Measurements from ENCODE around the gene OR2A14. TPM values are rescaled to one million over a fixed set of nuclear protein-coding genes. Genes with fewer than 3 reads are reported as not detected.

Gene OR2A14
- polyA plus RNA-seq, 3 donors, result not detected

DNA sequence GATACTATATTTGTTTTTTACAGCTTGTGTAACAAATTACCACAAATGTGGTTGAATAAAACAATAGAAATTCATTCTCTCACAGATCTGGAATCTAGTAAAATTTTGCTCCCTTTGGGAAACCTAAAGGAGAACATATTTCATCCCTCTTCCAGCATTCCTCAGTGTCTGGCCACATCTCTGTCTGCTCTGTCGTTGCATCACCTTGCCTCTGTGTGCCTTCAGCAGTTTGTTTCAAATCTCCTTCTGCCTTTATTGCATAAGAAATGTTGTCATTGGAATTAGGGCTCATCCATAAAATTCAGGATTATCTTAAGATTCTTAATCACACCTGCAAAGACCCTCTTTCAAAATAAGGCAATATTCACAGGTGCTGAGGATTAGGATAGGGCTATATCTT lies 14.5 kb downstream of the OR2A14 start:
- no peaks in the 10 kb centered on the region for H3K36me3 Mint-ChIP-seq
- H3K27me3 Mint-ChIP-seq (ENCODE audit: low read depth in 3 of 3), result no peaks in the 10 kb centered on the region
- H3K4me2 ChIP-seq (replicated peaks; ENCODE audit: extremely low read depth, low read length, poor library complexity, severe bottlenecking), result no peak overlapping the region
- H3K79me2 ChIP-seq (ENCODE audit: insufficient read depth, low read length), result no peaks in the 10 kb centered on the region
- no peak overlapping the region for H3K9ac ChIP-seq (ENCODE audit: insufficient read depth, low read length, poor library complexity, severe bottlenecking)
- intact Hi-C loops (cut with micrococcal nuclease), result no loop called here
- H3K27ac Mint-ChIP-seq, result no peak overlapping the region
- H4K20me1 ChIP-seq (ENCODE audit: insufficient read depth, low read length), result no peaks in the 10 kb centered on the region
- H3K9me3 Mint-ChIP-seq, result peaks cover 0 to 3% (median 0%) of the 10 kb centered on the region in 7 donors
- no peak overlapping the region for H2AFZ ChIP-seq (ENCODE audit: insufficient read depth, low read depth, low read length, poor library complexity, severe bottlenecking)
- DNase-seq, result no peak
- no peak overlapping the region for H3K27ac ChIP-seq (ENCODE audit: low read depth in 1 of 2, low read length in 2 of 2)
- no peak overlapping the region for H3K4me3 ChIP-seq (replicated peaks in 1 of 3; ENCODE audit: low read depth in 2 of 3, low read length in 3 of 3)
- WGBS (ENCODE audit: insufficient coverage), result no CpG with 5 or more reads among the region's 1 CpG
- H3K4me1 Mint-ChIP-seq, result no peaks in the 10 kb centered on the region
- no peaks in the 10 kb centered on the region for H3K36me3 ChIP-seq (replicated peaks in 1 of 2; ENCODE audit: control insufficient read depth in 1 of 2, insufficient read depth in 2 of 2, low read length in 2 of 2)
- no peaks in the 10 kb centered on the region for H3K27me3 ChIP-seq (ENCODE audit: control insufficient read depth in 2 of 2, insufficient read depth in 2 of 2, low read length in 2 of 2)
- no peaks in the 10 kb centered on the region for H3K9me3 ChIP-seq (replicated peaks in 1 of 2; ENCODE audit: control insufficient read depth in 1 of 2, insufficient read depth in 1 of 2, low read length in 2 of 2)
- no peaks in the 10 kb centered on the region for H3K4me1 ChIP-seq (ENCODE audit: control insufficient read depth in 1 of 2, insufficient read depth in 2 of 2, low read length in 2 of 2)
- TF ChIP-seq, protein P1, sequence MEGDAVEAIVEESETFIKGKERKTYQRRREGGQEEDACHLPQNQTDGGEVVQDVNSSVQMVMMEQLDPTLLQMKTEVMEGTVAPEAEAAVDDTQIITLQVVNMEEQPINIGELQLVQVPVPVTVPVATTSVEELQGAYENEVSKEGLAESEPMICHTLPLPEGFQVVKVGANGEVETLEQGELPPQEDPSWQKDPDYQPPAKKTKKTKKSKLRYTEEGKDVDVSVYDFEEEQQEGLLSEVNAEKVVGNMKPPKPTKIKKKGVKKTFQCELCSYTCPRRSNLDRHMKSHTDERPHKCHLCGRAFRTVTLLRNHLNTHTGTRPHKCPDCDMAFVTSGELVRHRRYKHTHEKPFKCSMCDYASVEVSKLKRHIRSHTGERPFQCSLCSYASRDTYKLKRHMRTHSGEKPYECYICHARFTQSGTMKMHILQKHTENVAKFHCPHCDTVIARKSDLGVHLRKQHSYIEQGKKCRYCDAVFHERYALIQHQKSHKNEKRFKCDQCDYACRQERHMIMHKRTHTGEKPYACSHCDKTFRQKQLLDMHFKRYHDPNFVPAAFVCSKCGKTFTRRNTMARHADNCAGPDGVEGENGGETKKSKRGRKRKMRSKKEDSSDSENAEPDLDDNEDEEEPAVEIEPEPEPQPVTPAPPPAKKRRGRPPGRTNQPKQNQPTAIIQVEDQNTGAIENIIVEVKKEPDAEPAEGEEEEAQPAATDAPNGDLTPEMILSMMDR (IDR thresholded peaks at IDR 0.05), result no peak
- H3K4me3 Mint-ChIP-seq, result no peak overlapping the region

- H4K20me1 ChIP-seq (ENCODE audit: insufficient read depth, low read length), result no peaks in the 10 kb centered on the region
- H3K79me2 ChIP-seq (ENCODE audit: insufficient read depth, low read length), result no peaks in the 10 kb centered on the region
- Mint-ChIP-seq H3K27ac (no peak overlapping the region), H3K36me3 (no peaks in the 10 kb centered on the region), H3K9me3 (peaks cover 0 to 13% (median 7%) of the 10 kb centered on the region in 7 donors), H3K4me1 (no peaks in the 10 kb centered on the region), H3K4me3 (no peak overlapping the region), H3K27me3 (ENCODE audit: low read depth in 3 of 3) (no peaks in the 10 kb centered on the region)
- TF ChIP-seq, protein P1 (IDR thresholded peaks at IDR 0.05), result no peak
- no peak overlapping the region for H3K27ac ChIP-seq (ENCODE audit: low read depth in 1 of 2, low read length in 2 of 2)
- DNase-seq, result no peak
- H3K4me1 ChIP-seq (ENCODE audit: control insufficient read depth in 1 of 2, insufficient read depth in 2 of 2, low read length in 2 of 2), result no peaks in the 10 kb centered on the region
- 100% methylated on average over 1 of the region's 3 CpGs for WGBS (ENCODE audit: insufficient coverage)
- no peak overlapping the region for H2AFZ ChIP-seq (ENCODE audit: insufficient read depth, low read depth, low read length, poor library complexity, severe bottlenecking)
- H3K27me3 ChIP-seq (ENCODE audit: control insufficient read depth in 2 of 2, insufficient read depth in 2 of 2, low read length in 2 of 2), result no peaks in the 10 kb centered on the region
- H3K4me3 ChIP-seq (replicated peaks in 1 of 3; ENCODE audit: low read depth in 2 of 3, low read length in 3 of 3), result no peak overlapping the region
- no peak overlapping the region for H3K9ac ChIP-seq (ENCODE audit: insufficient read depth, low read length, poor library complexity, severe bottlenecking)
- H3K9me3 ChIP-seq (replicated peaks in 1 of 2; ENCODE audit: control insufficient read depth in 1 of 2, insufficient read depth in 1 of 2, low read length in 2 of 2), result peaks cover 7 to 9% of the 10 kb centered on the region in 2 donors
- no peak overlapping the region for H3K4me2 ChIP-seq (replicated peaks; ENCODE audit: extremely low read depth, low read length, poor library complexity, severe bottlenecking)
- intact Hi-C loops (cut with micrococcal nuclease), result no loop called here
- no peaks in the 10 kb centered on the region for H3K36me3 ChIP-seq (replicated peaks in 1 of 2; ENCODE audit: control insufficient read depth in 1 of 2, insufficient read depth in 2 of 2, low read length in 2 of 2)
Measured at GRCh38 chr7:144142187-144142586, 19.2 kb downstream of the OR2A14 start.

All from CD14-positive monocyte (primary cell).